ENCODE data around the gene SPTBN1. TPM values are rescaled to one million over a fixed set of nuclear protein-coding genes. Genes with fewer than 3 reads are reported as not detected.

Gene SPTBN1
- total RNA-seq, 1 experiment from 2014 or later: 204 TPM

GRCh38 chr2:54512663-54513362 is 56.7 kb downstream of the SPTBN1 start:
- no peaks in the 10 kb centered on the region for H3K36me3 Mint-ChIP-seq
- H3K27ac Mint-ChIP-seq: no peak overlapping the region
- POLR2A ChIA-PET: no interaction called here

DNA sequence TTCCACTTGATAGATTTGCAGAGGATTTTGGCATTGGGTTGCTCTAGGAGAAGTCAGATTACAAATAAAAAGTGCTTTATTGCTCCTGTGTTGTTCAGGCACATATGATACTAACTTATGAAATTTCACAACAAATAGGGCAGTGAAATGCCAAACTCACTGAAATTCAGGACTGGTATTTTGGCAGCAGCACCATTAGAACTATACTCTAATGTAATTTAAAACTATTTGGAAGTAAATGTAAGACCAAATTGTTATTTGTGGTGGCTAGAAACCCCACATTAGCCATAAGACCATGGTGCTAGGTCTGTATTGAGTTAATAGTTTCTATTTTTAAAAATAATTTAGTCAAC is 57.2 kb downstream of the SPTBN1 start:
- DNase-seq (ENCODE audit: low spot score) (no peak), ATAC-seq (no peak)
- Mint-ChIP-seq H3K27ac (no peak overlapping the region), H3K4me3 (no peak overlapping the region), H3K4me1 (peaks cover 58% of the 10 kb centered on the region), H3K9me3 (no peaks in the 10 kb centered on the region), H3K27me3 (ENCODE audit: low read depth) (no peaks in the 10 kb centered on the region), H3K36me3 (no peaks in the 10 kb centered on the region)
- ChIA-PET POLR2A (no interaction called here), CTCF (interaction anchor here (1.7 kb wide), 1 partner anchor 10 kb away, joined by 4 read pairs; no protein-coding TSS in a partner anchor)
- no peak for TF ChIP-seq GRHL2 (CRISPR knock-in tag; IDR thresholded peaks at IDR 0.05; ENCODE audit: insufficient replicate concordance, severe bottlenecking)
- no peak for TF ChIP-seq TP53 (CRISPR knock-in tag; IDR thresholded peaks at IDR 0.05)
- TF ChIP-seq ELF4 (CRISPR knock-in tag; IDR thresholded peaks at IDR 0.05; ENCODE audit: low read depth): no peak
- TF ChIP-seq ETV6 (CRISPR knock-in tag; IDR thresholded peaks at IDR 0.05): no peak
- no peak for TF ChIP-seq HMGA2 (CRISPR knock-in tag; IDR thresholded peaks at IDR 0.05)
- no peak for TF ChIP-seq NFE2L1 (CRISPR knock-in tag; IDR thresholded peaks at IDR 0.05)
- TF ChIP-seq CREM (CRISPR knock-in tag; IDR thresholded peaks at IDR 0.05): no peak
- TF ChIP-seq, protein P1, sequence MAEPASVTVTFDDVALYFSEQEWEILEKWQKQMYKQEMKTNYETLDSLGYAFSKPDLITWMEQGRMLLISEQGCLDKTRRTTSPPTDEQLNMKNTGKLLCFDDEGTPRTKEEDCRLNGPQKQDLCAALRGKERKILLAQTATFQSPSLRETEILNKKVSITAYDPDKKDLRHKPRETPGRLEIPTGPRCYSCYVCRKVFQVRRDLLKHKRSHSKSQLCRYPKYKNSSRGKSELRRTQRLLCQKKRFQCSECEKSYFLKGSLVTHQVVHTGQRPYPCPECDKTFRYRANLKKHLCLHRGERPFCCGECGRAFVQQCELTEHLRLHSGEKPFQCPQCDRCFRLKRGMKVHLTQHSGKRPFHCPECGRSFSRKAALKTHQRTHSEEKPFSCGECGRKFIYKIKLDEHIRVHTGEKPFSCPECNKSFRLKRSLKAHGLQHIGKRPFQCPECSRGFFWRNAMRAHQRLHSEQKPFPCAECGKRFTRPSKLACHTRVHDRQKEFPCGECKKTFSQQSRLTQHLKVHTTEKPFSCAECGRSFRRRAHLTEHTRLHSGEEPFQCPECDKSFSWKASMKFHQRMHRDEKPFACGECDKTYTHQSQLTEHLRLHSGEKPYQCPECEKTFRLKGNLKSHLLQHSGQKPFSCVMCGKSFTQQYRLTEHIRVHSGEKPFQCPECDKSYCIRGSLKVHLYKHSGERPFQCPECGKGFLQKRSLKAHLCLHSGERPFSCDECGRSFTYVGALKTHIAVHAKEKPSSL (CRISPR knock-in tag; conservative IDR thresholded peaks at IDR 0.05): no peak
- TF ChIP-seq STAT6 (CRISPR knock-in tag; conservative IDR thresholded peaks at IDR 0.05; ENCODE audit: low read depth): no peak
- no peak for TF ChIP-seq NFATC4 (CRISPR knock-in tag; IDR thresholded peaks at IDR 0.05)
- TF ChIP-seq, protein P2, sequence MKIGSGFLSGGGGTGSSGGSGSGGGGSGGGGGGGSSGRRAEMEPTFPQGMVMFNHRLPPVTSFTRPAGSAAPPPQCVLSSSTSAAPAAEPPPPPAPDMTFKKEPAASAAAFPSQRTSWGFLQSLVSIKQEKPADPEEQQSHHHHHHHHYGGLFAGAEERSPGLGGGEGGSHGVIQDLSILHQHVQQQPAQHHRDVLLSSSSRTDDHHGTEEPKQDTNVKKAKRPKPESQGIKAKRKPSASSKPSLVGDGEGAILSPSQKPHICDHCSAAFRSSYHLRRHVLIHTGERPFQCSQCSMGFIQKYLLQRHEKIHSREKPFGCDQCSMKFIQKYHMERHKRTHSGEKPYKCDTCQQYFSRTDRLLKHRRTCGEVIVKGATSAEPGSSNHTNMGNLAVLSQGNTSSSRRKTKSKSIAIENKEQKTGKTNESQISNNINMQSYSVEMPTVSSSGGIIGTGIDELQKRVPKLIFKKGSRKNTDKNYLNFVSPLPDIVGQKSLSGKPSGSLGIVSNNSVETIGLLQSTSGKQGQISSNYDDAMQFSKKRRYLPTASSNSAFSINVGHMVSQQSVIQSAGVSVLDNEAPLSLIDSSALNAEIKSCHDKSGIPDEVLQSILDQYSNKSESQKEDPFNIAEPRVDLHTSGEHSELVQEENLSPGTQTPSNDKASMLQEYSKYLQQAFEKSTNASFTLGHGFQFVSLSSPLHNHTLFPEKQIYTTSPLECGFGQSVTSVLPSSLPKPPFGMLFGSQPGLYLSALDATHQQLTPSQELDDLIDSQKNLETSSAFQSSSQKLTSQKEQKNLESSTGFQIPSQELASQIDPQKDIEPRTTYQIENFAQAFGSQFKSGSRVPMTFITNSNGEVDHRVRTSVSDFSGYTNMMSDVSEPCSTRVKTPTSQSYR (CRISPR knock-in tag; IDR thresholded peaks at IDR 0.05): no peak
- TF ChIP-seq, protein P3, sequence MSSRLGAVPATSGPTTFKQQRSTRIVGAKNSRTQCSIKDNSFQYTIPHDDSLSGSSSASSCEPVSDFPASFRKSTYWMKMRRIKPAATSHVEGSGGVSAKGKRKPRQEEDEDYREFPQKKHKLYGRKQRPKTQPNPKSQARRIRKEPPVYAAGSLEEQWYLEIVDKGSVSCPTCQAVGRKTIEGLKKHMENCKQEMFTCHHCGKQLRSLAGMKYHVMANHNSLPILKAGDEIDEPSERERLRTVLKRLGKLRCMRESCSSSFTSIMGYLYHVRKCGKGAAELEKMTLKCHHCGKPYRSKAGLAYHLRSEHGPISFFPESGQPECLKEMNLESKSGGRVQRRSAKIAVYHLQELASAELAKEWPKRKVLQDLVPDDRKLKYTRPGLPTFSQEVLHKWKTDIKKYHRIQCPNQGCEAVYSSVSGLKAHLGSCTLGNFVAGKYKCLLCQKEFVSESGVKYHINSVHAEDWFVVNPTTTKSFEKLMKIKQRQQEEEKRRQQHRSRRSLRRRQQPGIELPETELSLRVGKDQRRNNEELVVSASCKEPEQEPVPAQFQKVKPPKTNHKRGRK (CRISPR knock-in tag; IDR thresholded peaks at IDR 0.05; ENCODE audit: borderline replicate concordance): no peak

More at GRCh38 chr2:54512663-54513362, 56.7 kb downstream of the SPTBN1 start:
- H3K4me1 Mint-ChIP-seq: peaks cover 54% of the 10 kb centered on the region
- no peak overlapping the region for H3K4me3 Mint-ChIP-seq
- TF ChIP-seq, protein P4, sequence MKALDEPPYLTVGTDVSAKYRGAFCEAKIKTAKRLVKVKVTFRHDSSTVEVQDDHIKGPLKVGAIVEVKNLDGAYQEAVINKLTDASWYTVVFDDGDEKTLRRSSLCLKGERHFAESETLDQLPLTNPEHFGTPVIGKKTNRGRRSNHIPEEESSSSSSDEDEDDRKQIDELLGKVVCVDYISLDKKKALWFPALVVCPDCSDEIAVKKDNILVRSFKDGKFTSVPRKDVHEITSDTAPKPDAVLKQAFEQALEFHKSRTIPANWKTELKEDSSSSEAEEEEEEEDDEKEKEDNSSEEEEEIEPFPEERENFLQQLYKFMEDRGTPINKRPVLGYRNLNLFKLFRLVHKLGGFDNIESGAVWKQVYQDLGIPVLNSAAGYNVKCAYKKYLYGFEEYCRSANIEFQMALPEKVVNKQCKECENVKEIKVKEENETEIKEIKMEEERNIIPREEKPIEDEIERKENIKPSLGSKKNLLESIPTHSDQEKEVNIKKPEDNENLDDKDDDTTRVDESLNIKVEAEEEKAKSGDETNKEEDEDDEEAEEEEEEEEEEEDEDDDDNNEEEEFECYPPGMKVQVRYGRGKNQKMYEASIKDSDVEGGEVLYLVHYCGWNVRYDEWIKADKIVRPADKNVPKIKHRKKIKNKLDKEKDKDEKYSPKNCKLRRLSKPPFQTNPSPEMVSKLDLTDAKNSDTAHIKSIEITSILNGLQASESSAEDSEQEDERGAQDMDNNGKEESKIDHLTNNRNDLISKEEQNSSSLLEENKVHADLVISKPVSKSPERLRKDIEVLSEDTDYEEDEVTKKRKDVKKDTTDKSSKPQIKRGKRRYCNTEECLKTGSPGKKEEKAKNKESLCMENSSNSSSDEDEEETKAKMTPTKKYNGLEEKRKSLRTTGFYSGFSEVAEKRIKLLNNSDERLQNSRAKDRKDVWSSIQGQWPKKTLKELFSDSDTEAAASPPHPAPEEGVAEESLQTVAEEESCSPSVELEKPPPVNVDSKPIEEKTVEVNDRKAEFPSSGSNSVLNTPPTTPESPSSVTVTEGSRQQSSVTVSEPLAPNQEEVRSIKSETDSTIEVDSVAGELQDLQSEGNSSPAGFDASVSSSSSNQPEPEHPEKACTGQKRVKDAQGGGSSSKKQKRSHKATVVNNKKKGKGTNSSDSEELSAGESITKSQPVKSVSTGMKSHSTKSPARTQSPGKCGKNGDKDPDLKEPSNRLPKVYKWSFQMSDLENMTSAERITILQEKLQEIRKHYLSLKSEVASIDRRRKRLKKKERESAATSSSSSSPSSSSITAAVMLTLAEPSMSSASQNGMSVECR (CRISPR knock-in tag; IDR thresholded peaks at IDR 0.05; ENCODE audit: borderline replicate concordance): no peak
- no peak for TF ChIP-seq MYBL2 (CRISPR knock-in tag; IDR thresholded peaks at IDR 0.05)
- TF ChIP-seq ERG (CRISPR knock-in tag; IDR thresholded peaks at IDR 0.05): no peak
- TF ChIP-seq SP1 (CRISPR knock-in tag; conservative IDR thresholded peaks at IDR 0.05): no peak
- TF ChIP-seq NR3C1 (CRISPR knock-in tag; conservative IDR thresholded peaks at IDR 0.05; ENCODE audit: low read depth): no peak
- no peak for TF ChIP-seq ZNF396 (CRISPR knock-in tag; IDR thresholded peaks at IDR 0.05; ENCODE audit: borderline replicate concordance)
- no peak for ATAC-seq
- no peaks in the 10 kb centered on the region for H3K9me3 Mint-ChIP-seq
- H3K27me3 Mint-ChIP-seq (ENCODE audit: low read depth): no peaks in the 10 kb centered on the region
- no peak for DNase-seq (ENCODE audit: low spot score)
- CTCF ChIA-PET: interaction anchor here (1.7 kb wide), 1 partner anchor 10 kb away, joined by 4 read pairs; no protein-coding TSS in a partner anchor

Measured in WTC11 (cell line).